ENCODE measurements around the gene NPDC1.
"Not testable (repeated sequence)": the region's sequence is repeated elsewhere in the genome, so short reads cannot be mapped to it uniquely, and the experiment has no call there.

Gene NPDC1

GRCh38 chr9:137042751-137043727, 2.9 kb downstream of the NPDC1 start:
- Mint-ChIP-seq H3K36me3 (ENCODE audit: low read depth) (peaks cover 2% of the 10 kb centered on the region), H3K4me1 (ENCODE audit: low read depth) (peaks cover 18% of the 10 kb centered on the region), H3K4me3 (no peak overlapping the region), H3K27ac (no peak overlapping the region), H3K9me3 (no peaks in the 10 kb centered on the region), H3K27me3 (peaks cover 38% of the 10 kb centered on the region)
- DNase-seq: no peak

GRCh38 chr9:137041124-137041523, 4.9 kb downstream of the NPDC1 start:
- no peak overlapping the region for H3K4me3 Mint-ChIP-seq
- peaks cover 22% of the 10 kb centered on the region for H3K27me3 Mint-ChIP-seq
- H3K27ac Mint-ChIP-seq: no peak overlapping the region
- peaks cover 2% of the 10 kb centered on the region for H3K36me3 Mint-ChIP-seq (ENCODE audit: low read depth)
- peaks cover 15% of the 10 kb centered on the region for H3K4me1 Mint-ChIP-seq (ENCODE audit: low read depth)
- DNase-seq: no peak
- H3K9me3 Mint-ChIP-seq: no peaks in the 10 kb centered on the region

- DNase-seq: no peak
- Mint-ChIP-seq H3K27me3 (peaks cover 22% of the 10 kb centered on the region), H3K4me1 (ENCODE audit: low read depth) (peaks cover 15% of the 10 kb centered on the region), H3K27ac (no peak overlapping the region), H3K9me3 (no peaks in the 10 kb centered on the region), H3K36me3 (ENCODE audit: low read depth) (peaks cover 2% of the 10 kb centered on the region), H3K4me3 (no peak overlapping the region)
Observed at GRCh38 chr9:137040568-137040967, 5.4 kb downstream of the NPDC1 start.

- Mint-ChIP-seq H3K4me3 (no peak overlapping the region), H3K27me3 (peaks cover 16% of the 10 kb centered on the region), H3K27ac (no peak overlapping the region), H3K36me3 (ENCODE audit: low read depth) (peaks cover 2% of the 10 kb centered on the region), H3K4me1 (ENCODE audit: low read depth) (peaks cover 14% of the 10 kb centered on the region), H3K9me3 (no peaks in the 10 kb centered on the region)
- no peak for DNase-seq
Observed at GRCh38 chr9:137039611-137040366, 6.2 kb downstream of the NPDC1 start.

GRCh38 chr9:137038916-137039315, 7.1 kb downstream of the NPDC1 start:
- peaks cover 8% of the 10 kb centered on the region for H3K27me3 Mint-ChIP-seq
- no peaks in the 10 kb centered on the region for H3K9me3 Mint-ChIP-seq
- no peak overlapping the region for H3K4me3 Mint-ChIP-seq
- H3K36me3 Mint-ChIP-seq (ENCODE audit: low read depth): peaks cover 2% of the 10 kb centered on the region
- no peak for DNase-seq
- peaks cover 12% of the 10 kb centered on the region for H3K4me1 Mint-ChIP-seq (ENCODE audit: low read depth)
- H3K27ac Mint-ChIP-seq: no peak overlapping the region

GRCh38 chr9:137037483-137037882, 8.5 kb downstream of the NPDC1 start:
- Mint-ChIP-seq H3K4me3 (no peak overlapping the region), H3K27ac (no peak overlapping the region), H3K36me3 (ENCODE audit: low read depth) (peaks cover 2% of the 10 kb centered on the region), H3K9me3 (no peaks in the 10 kb centered on the region), H3K4me1 (ENCODE audit: low read depth) (peaks cover 20% of the 10 kb centered on the region), H3K27me3 (no peaks in the 10 kb centered on the region)
- no peak for DNase-seq

GRCh38 chr9:137037035-137037434, 8.9 kb downstream of the NPDC1 start:
- Mint-ChIP-seq H3K4me1 (ENCODE audit: low read depth) (peaks cover 23% of the 10 kb centered on the region), H3K4me3 (no peak overlapping the region), H3K36me3 (ENCODE audit: low read depth) (peaks cover 2% of the 10 kb centered on the region), H3K9me3 (no peaks in the 10 kb centered on the region), H3K27me3 (no peaks in the 10 kb centered on the region), H3K27ac (no peak overlapping the region)
- DNase-seq: no peak

- H3K4me3 Mint-ChIP-seq: no peak overlapping the region
- peaks cover 2% of the 10 kb centered on the region for H3K36me3 Mint-ChIP-seq (ENCODE audit: low read depth)
- no peak overlapping the region for H3K27ac Mint-ChIP-seq
Observed at GRCh38 chr9:137035937-137036336, 10.0 kb downstream of the NPDC1 start.

GRCh38 chr9:137035507-137035834, 10.5 kb downstream of the NPDC1 start:
- H3K27ac Mint-ChIP-seq: no peak overlapping the region
- H3K36me3 Mint-ChIP-seq (ENCODE audit: low read depth): peaks cover 2% of the 10 kb centered on the region
- peaks cover 34% of the 10 kb centered on the region for H3K4me1 Mint-ChIP-seq (ENCODE audit: low read depth)
- H3K9me3 Mint-ChIP-seq: no peaks in the 10 kb centered on the region
- no peaks in the 10 kb centered on the region for H3K27me3 Mint-ChIP-seq
- H3K4me3 Mint-ChIP-seq: no peak overlapping the region
- DNase-seq: no peak

More at GRCh38 chr9:137035937-137036336, 10.0 kb downstream of the NPDC1 start:
- H3K9me3 Mint-ChIP-seq: no peaks in the 10 kb centered on the region
- no peak for DNase-seq
- no peaks in the 10 kb centered on the region for H3K27me3 Mint-ChIP-seq
- H3K4me1 Mint-ChIP-seq (ENCODE audit: low read depth): peaks cover 29% of the 10 kb centered on the region

- Mint-ChIP-seq H3K4me1 (ENCODE audit: low read depth) (peaks cover 39% of the 10 kb centered on the region), H3K9me3 (no peaks in the 10 kb centered on the region), H3K36me3 (ENCODE audit: low read depth) (peaks cover 2% of the 10 kb centered on the region), H3K27ac (peak overlapping the region; percentile 89), H3K4me3 (peak overlapping the region; percentile 65), H3K27me3 (no peaks in the 10 kb centered on the region)
- peak; percentile 90 for DNase-seq
Observed at GRCh38 chr9:137034709-137035506, 11.1 kb downstream of the NPDC1 start.

GRCh38 chr9:137034039-137034708, 11.8 kb downstream of the NPDC1 start:
- H3K4me1 Mint-ChIP-seq (ENCODE audit: low read depth): peaks cover 47% of the 10 kb centered on the region
- H3K4me3 Mint-ChIP-seq: peak overlapping the region; percentile 65
- peak overlapping the region; percentile 89 for H3K27ac Mint-ChIP-seq
- H3K36me3 Mint-ChIP-seq (ENCODE audit: low read depth): peaks cover 2% of the 10 kb centered on the region
- H3K27me3 Mint-ChIP-seq: no peaks in the 10 kb centered on the region
- H3K9me3 Mint-ChIP-seq: no peaks in the 10 kb centered on the region
- DNase-seq: no peak

GRCh38 chr9:137033481-137033880, 12.5 kb downstream of the NPDC1 start:
- H3K4me3 Mint-ChIP-seq; H3K27me3 Mint-ChIP-seq; H3K27ac Mint-ChIP-seq; DNase-seq; H3K9me3 Mint-ChIP-seq; H3K36me3 Mint-ChIP-seq (ENCODE audit: low read depth): not testable (repeated sequence)
- H3K4me1 Mint-ChIP-seq (ENCODE audit: low read depth): peaks cover 54% of the 10 kb centered on the region

GRCh38 chr9:137032858-137033257, 13.1 kb downstream of the NPDC1 start:
- no peak for DNase-seq
- peaks cover 54% of the 10 kb centered on the region for H3K4me1 Mint-ChIP-seq (ENCODE audit: low read depth)
- peak overlapping the region; percentile 36 for H3K4me3 Mint-ChIP-seq
- no peaks in the 10 kb centered on the region for H3K27me3 Mint-ChIP-seq
- no peaks in the 10 kb centered on the region for H3K9me3 Mint-ChIP-seq
- no peak overlapping the region for H3K27ac Mint-ChIP-seq
- no peaks in the 10 kb centered on the region for H3K36me3 Mint-ChIP-seq (ENCODE audit: low read depth)
